ENCODE measurements around the gene FAM25A. TPM values are rescaled to one million over a fixed set of nuclear protein-coding genes. Genes with fewer than 3 reads are reported as not detected.
"Not testable (repeated sequence)": the region's sequence is repeated elsewhere in the genome, so short reads cannot be mapped to it uniquely, and the experiment has no call there.

FAM25A gene
- total and polyA plus RNA-seq, 2 donors (not counting 3 experiments of a cell fraction or from before 2014, with no cell fraction given): not detected

DNA sequence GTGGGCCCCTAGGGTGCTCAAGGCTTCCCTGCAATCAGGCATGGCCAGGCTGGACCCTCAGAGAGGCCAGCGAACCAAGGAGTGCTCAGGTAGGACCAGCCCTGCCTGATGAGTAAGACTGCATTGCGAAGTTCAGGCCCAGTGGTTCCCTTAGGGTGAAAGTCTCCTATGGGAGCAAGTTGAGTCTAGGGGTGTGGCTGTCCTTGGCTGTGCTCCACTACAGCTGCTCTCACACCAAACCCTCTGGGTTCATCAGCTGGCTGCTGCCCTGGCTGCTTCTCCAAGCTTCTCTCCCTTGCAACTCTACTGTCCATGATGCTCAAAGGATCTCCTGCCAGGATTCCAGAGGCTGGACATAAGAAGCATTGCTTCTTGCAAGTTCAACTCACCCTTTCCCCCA, 18.7 kb downstream of the FAM25A start:
- intact Hi-C loops (cut with micrococcal nuclease): no loop called here
- ChIA-PET CTCF (interaction anchor here (0.8 to 1.0 kb wide), 2 partner anchors 9 to 15 kb away, joined by 3 read pairs; no protein-coding TSS in a partner anchor), POLR2A (no interaction called here)
- Histone ChIP-seq H3K9me1 (replicated peaks; ENCODE audit: control insufficient read depth, extremely low read depth, insufficient read depth, low read length) (no peaks in the 10 kb centered on the region), H3K27me3 (ENCODE audit: control insufficient read depth in 2 of 2, insufficient read depth in 2 of 2, low read length in 2 of 2) (peaks cover 0 to 10% of the 10 kb centered on the region in 2 experiments), H3K4me2 (ENCODE audit: insufficient read depth, low read length) (no peak overlapping the region), H3K27ac (ENCODE audit: insufficient read depth, low read depth, low read length) (no peak overlapping the region), H2AFZ (ENCODE audit: low read depth, low read length) (no peak overlapping the region), H3K4me1 (ENCODE audit: control insufficient read depth, extremely low read depth, insufficient read depth, low read length) (no peaks in the 10 kb centered on the region), H3K9me3 (replicated peaks; ENCODE audit: control insufficient read depth, insufficient read depth, low read length) (no peaks in the 10 kb centered on the region), H3K9ac (replicated peaks; ENCODE audit: extremely low read depth, insufficient read depth, low read length) (no peak overlapping the region), H3K4me3 (replicated peaks in 1 of 3; ENCODE audit: insufficient read depth in 1 of 3, low read depth in 1 of 3, low read length in 3 of 3) (no peak overlapping the region), H4K20me1 (replicated peaks; ENCODE audit: control insufficient read depth, extremely low read depth, insufficient read depth, low read length) (no peaks in the 10 kb centered on the region), H3K36me3 (ENCODE audit: control insufficient read depth in 2 of 2, extremely low read depth in 1 of 2, insufficient read depth in 2 of 2, low read length in 2 of 2) (no peaks in the 10 kb centered on the region), H3K79me2 (ENCODE audit: control insufficient read depth, insufficient read depth, low read length) (no peaks in the 10 kb centered on the region)
- BruUV-seq (replicated peaks): no TSS peak
- TF ChIP-seq JUN (IDR thresholded peaks at IDR 0.05; ENCODE audit: borderline replicate concordance, insufficient read depth, insufficient read length, low read depth) (no peak), EZH2 (IDR thresholded peaks at IDR 0.05; ENCODE audit: borderline replicate concordance, low read depth, low read length, severe bottlenecking) (no peak), POLR2A (IDR thresholded peaks at IDR 0.05; ENCODE audit: low read depth, low read length) (no peak), POLR2AphosphoS5 (IDR thresholded peaks at IDR 0.05; ENCODE audit: insufficient read depth, low read depth, low read length) (no peak), MYC (IDR thresholded peaks at IDR 0.05; ENCODE audit: low read depth, low read length) (no peak), FOS (IDR thresholded peaks at IDR 0.05; ENCODE audit: borderline replicate concordance, insufficient read depth, low read length) (no peak), GATA2 (IDR thresholded peaks at IDR 0.05; ENCODE audit: insufficient read depth, insufficient read length, low read depth, low read length) (no peak)
- TF ChIP-seq, protein P1, sequence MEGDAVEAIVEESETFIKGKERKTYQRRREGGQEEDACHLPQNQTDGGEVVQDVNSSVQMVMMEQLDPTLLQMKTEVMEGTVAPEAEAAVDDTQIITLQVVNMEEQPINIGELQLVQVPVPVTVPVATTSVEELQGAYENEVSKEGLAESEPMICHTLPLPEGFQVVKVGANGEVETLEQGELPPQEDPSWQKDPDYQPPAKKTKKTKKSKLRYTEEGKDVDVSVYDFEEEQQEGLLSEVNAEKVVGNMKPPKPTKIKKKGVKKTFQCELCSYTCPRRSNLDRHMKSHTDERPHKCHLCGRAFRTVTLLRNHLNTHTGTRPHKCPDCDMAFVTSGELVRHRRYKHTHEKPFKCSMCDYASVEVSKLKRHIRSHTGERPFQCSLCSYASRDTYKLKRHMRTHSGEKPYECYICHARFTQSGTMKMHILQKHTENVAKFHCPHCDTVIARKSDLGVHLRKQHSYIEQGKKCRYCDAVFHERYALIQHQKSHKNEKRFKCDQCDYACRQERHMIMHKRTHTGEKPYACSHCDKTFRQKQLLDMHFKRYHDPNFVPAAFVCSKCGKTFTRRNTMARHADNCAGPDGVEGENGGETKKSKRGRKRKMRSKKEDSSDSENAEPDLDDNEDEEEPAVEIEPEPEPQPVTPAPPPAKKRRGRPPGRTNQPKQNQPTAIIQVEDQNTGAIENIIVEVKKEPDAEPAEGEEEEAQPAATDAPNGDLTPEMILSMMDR (IDR thresholded peaks at IDR 0.05; ENCODE audit: extremely low read depth in 1 of 2, insufficient read depth in 1 of 2, low read depth in 1 of 2, low read length in 2 of 2): no peak
- TF ChIP-seq, protein P2, sequence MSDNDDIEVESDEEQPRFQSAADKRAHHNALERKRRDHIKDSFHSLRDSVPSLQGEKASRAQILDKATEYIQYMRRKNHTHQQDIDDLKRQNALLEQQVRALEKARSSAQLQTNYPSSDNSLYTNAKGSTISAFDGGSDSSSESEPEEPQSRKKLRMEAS (IDR thresholded peaks at IDR 0.05; ENCODE audit: insufficient read depth, insufficient read length): no peak
- dilution Hi-C loops (cut with MboI; ENCODE audit: extremely low pct_ligation_motif_present, low sequenced_read_pairs): no loop called here
- FAIRE-seq: no peak
- no peak for DNase-seq (ENCODE audit: low read depth, low spot score)

DNA sequence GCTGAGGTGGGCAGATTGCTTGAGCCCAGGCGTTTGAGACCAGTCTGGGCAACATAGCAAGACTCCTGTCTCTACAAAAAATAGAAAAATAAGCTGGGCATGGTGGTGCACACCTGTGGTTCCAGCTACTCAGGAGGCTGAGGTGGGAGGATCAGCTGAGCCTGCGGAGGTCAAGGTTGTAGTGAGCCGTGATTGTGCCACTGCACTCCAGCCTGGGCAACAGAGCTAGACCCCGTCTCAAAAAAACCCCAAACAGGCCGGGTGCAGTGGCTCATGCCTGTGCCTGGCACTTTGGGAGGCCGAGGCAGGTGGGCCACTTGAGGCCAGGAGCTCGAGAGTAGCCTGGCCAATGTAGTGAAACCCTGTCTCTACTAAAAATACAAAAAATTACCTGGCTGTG, 23.5 kb downstream of the FAM25A start:
- H4K20me1 ChIP-seq (replicated peaks; ENCODE audit: control insufficient read depth, extremely low read depth, insufficient read depth, low read length); FAIRE-seq; dilution Hi-C loops (cut with MboI; ENCODE audit: extremely low pct_ligation_motif_present, low sequenced_read_pairs): not testable (repeated sequence)

More for the DNA sequence above, 23.5 kb downstream of the FAM25A start:
- H3K4me3 ChIP-seq (replicated peaks in 1 of 3; ENCODE audit: insufficient read depth in 1 of 3, low read depth in 1 of 3, low read length in 3 of 3); H3K9me3 ChIP-seq (replicated peaks; ENCODE audit: control insufficient read depth, insufficient read depth, low read length); H3K27ac ChIP-seq (ENCODE audit: insufficient read depth, low read depth, low read length); BruUV-seq (replicated peaks); H3K79me2 ChIP-seq (ENCODE audit: control insufficient read depth, insufficient read depth, low read length); H3K4me1 ChIP-seq (ENCODE audit: control insufficient read depth, extremely low read depth, insufficient read depth, low read length); POLR2A ChIA-PET; intact Hi-C loops (cut with micrococcal nuclease); H3K4me2 ChIP-seq (ENCODE audit: insufficient read depth, low read length); H3K27me3 ChIP-seq (ENCODE audit: control insufficient read depth in 2 of 2, insufficient read depth in 2 of 2, low read length in 2 of 2); H3K36me3 ChIP-seq (ENCODE audit: control insufficient read depth in 2 of 2, extremely low read depth in 1 of 2, insufficient read depth in 2 of 2, low read length in 2 of 2); DNase-seq (ENCODE audit: low read depth, low spot score); H2AFZ ChIP-seq (ENCODE audit: low read depth, low read length); H3K9me1 ChIP-seq (replicated peaks; ENCODE audit: control insufficient read depth, extremely low read depth, insufficient read depth, low read length); H3K9ac ChIP-seq (replicated peaks; ENCODE audit: extremely low read depth, insufficient read depth, low read length): not testable (repeated sequence)
- CTCF ChIA-PET: interaction anchor here (1.5 kb wide), 1 partner anchor 77 kb away, joined by 3 read pairs; no protein-coding TSS in a partner anchor
